GM21515 (cell line): ENCODE results near the gene OTOP3.
"Not testable (repeated sequence)": the region's sequence is repeated elsewhere in the genome, so short reads cannot be mapped to it uniquely, and the experiment has no call there.

ENCODE experiments used
- ATAC-seq: cut with Tn5 transposase; IDR thresholded peaks from one replicate; pipeline ENCODE4 v1.9.1; 2021; ENCODE audit not compliant: unreplicated experiment

OTOP3 gene

GRCh38 chr17:74935585-74936469, at the start of gene OTOP3:
Gene OTOP3 (plus strand): TSS chr17:74935898. CDS start chr17:74935922, 24 bp downstream.
- ATAC-seq: no peak

- no peak for ATAC-seq
These were observed 47.2 kb upstream of the OTOP3 start for GRCh38 chr17:74888469-74888868.

- no peak for ATAC-seq
These were observed 45.1 kb upstream of the OTOP3 start for GRCh38 chr17:74890554-74890953.

GRCh38 chr17:74892013-74892841, 43.5 kb upstream of the OTOP3 start:
- ATAC-seq: no peak

DNA sequence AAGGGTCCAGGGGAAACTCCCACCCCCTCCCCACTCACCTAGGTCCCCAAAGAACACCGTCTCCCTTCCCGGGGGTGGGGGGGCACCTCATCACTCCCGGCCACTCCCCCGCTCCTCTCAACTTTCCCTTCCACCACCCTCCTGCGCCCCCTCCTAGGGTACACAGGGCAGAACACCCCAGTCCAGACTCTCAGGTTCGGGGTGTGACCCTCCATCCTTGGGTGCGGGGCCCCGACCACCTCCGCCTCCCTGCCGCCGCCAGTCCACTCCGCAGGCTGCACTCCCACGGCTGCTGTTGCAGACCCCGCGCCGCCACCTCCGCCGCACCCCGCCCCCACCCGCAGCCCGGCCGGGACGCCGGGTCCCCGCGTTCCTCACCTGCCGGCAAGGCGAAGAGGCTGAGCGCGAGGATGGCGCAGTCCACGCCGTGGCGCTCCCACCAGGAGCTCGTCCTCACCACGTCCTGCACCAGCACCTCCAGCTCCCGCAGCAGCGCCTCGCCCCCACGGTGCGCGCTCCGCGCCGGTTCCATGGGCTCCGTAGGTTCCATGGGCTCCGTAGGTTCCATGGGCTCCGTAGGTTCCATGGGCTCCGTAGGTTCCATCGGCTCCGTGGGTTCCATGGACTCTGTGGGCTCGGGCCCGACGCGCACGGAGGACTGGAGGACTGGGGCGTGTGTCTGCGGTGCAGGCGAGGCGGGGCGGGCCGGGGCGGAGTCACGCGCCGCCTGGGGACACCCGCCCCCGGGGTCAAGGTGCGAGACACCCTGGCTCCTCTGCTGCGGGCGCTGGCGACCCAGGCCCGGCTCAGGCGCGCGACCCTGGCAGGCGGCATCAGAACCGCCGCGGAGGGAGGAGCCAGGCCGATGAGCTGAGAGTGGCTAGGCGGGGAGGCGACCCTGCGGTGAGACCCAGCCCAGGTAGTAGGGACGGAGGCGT, 42.5 kb upstream of the OTOP3 start, which contains the start of gene FADS6:
FADS6 (minus strand) TSS at position 660 of the 938 bp plus-strand sequence; CDS start at position 622, 38 bp downstream.
- ATAC-seq: no peak

GRCh38 chr17:74893936-74894671, 41.6 kb upstream of the OTOP3 start:
- no peak for ATAC-seq

- no peak for ATAC-seq
These were observed 37.2 kb upstream of the OTOP3 start for GRCh38 chr17:74898376-74898946.

GRCh38 chr17:74900208-74900607, 35.5 kb upstream of the OTOP3 start:
- no peak for ATAC-seq

DNA sequence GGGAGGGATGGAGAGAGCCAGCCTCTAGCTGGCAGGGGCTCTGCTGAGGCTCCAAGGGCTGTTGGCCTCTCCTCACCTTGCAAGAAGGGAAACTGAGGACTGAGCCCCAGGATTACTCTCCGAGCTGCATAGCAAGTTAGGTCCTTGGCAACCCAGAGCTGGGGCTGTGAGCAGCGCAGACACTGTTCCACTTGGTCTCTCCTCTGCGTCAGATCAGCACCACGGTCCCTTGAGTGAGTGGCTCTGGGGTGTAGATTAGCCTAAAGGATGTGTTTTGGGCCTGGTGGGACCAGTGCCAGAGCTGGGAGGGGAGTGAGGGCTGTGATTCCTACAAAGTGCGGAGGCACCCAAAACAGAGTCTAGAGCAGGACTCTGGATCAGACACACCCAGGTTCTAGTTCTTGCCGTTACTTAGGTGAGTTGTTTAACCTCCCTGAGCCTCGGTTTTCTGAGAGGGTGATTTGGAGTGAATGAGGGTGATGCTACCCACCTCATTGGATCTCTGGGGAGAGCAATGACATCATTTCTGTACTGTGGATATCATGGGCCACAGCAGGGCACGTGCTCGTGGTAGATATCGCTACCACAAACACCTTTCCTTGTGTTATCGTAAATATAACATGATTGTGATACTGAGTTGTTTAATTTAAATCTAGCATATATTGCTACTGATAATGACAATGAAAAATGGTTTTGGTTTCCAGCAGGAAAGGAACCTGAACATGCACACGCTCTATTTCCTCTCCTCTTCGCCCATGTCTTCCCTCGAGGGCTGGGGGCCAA, 34.2 kb upstream of the OTOP3 start:
- no peak for ATAC-seq

DNA sequence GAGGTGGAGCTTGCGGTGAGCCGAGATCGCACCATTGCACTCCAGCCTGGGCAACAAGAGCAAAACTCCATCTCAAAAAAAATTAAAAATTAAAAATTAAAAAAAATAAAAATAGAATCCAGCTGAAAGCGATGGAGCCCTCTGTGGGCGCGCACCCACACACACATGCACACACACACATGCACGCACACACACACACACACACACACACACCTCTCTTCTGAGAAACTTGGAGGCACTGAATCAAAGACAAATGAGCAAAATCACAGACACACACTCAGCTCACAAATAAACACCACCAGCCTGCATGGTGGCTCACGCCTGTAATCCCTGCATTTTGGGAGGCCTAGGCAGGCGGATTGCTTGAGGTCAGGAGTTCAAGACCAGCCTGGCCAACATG, 32.7 kb upstream of the OTOP3 start:
- no peak for ATAC-seq

DNA sequence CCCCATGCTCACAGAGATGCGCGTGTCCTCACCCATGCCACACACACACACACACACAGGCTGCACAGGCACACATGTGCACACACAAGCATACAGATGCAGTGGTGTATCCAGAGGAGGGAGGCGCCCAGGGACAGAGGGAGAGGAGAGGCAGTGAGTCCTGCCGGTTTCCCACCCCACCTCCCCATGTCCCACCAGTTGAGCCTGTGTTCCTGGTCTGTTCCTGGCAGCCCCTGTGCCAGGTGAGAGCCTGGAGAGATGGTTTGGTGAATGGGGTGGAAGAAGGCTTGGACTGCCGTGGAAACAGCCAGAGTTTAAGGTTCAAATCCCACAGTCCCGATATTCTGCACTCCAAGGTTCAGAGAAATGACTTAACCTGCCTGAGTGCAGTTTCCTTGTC, 32.0 kb upstream of the OTOP3 start:
- ATAC-seq: no peak

DNA sequence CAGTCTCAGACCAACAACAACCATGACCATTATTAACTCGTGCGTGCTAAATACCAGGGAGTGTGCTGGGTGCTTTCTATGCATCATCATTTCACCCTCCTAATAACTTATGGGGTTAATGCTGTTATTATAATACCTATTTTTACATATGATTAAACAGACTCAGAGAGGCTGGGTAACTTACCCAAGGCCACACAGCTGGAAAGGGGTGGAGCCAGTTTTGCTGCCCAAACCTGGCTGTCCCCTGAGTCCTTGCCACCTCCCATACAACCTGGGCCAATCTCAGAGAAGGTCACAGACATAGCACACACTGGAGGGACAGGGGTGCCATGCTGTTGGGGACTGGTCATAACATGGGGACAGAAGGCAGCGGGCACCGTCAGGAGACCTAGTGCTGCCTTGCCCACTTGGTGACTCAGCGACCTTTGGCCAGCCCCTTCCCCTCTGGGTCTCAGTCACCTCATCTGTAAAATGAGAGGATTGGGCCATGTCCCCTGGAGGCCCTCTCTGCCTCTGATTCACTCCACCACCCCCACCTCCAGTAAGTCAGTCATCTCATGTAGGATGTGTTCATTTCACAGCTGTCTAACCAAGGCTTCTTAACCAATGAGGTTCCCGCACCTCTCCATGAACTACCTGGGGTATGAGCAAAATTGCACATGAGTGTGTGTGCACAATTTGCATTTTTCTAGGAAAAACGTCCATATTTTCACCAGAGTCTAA, 30.9 kb upstream of the OTOP3 start:
- no peak for ATAC-seq

DNA sequence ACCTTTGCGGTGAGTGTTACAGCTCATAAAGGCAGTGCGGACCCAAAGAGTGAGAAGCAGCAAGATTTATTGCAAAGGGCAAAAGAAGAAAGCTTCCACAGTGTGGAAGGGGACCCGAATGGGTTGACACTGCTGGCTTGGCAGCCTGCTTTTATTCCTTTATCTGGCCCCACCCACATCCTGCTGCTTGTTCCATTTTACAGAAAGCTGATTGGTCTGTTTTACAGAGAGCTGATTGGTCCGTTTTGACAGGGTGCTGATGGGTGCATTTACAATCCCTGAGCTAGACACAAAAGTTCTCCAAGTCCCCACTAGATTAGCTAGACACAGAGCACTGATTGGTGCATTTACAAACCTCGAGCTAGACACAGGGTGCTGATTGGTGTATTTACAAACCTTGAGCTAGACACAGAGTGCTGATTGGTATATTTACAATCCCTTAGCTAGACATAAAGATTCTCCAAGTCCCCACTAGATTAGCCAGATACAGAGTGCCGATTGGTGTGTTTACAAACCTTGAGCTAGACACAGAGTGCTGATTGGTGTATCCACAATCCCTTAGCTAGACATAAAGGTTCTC, 29.4 kb upstream of the OTOP3 start:
- not testable (repeated sequence) for ATAC-seq

GRCh38 chr17:74907012-74907411, 28.7 kb upstream of the OTOP3 start:
- ATAC-seq: no peak

GRCh38 chr17:74909097-74909496, 26.6 kb upstream of the OTOP3 start:
- ATAC-seq: not testable (repeated sequence)

GRCh38 chr17:74911423-74911822, 24.3 kb upstream of the OTOP3 start:
- ATAC-seq: not testable (repeated sequence)

DNA sequence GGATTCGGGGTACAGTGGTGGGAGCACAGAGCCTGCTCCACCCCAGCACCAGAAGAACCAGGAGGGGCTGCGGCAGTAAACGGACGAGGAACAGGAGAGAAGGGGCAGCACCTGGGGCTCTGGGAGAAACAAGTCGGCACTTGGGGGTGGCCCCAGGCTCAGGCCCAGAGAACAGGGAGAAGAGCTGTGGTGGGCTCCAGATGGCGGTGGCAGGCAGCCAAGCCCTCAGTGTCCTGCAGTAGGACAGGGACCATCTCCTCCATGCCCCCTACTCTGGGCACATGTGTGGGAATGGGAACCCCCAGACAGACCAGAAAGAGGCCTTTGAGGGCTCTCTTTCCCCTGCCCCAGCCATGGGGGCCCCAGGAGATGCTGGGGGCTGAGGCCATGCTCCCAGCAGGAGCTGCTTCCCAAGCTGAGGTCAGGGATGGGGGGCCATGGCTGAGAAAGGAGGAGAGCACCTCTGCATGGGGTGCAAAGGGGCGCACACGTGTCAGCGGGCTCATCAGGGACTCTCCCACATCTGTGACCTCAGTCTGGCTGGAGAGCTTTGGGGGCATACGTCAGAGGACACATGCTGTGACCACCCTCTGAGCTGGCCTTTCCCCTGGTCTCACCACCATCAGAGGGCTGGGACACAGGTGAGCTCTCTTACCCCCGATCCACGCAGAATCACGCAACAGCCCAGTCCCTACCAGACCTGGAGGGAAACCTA, 19.4 kb upstream of the OTOP3 start:
- ATAC-seq: no peak
